Measurements from ENCODE around the gene ZNF385D.

DNA sequence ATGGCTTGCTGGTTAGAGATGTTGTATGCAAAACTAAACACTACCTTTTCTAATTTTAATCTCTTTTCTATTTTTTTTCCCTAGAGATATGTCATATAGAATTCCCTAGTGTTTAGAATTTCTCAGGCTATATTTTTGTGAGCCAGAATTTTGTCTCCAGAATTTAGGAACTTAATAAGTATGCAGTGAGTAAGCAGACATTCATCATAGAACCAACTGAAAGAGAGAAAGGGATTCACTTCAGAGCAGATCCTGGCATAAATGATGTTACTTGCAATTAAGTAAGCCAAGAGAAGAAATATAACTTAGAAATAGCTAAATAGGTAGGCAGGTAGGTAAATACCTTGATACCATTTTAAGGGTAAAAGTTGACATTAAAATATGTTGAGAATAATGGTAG, 288.9 kb downstream of the ZNF385D start:
- TF ChIP-seq, protein P1, sequence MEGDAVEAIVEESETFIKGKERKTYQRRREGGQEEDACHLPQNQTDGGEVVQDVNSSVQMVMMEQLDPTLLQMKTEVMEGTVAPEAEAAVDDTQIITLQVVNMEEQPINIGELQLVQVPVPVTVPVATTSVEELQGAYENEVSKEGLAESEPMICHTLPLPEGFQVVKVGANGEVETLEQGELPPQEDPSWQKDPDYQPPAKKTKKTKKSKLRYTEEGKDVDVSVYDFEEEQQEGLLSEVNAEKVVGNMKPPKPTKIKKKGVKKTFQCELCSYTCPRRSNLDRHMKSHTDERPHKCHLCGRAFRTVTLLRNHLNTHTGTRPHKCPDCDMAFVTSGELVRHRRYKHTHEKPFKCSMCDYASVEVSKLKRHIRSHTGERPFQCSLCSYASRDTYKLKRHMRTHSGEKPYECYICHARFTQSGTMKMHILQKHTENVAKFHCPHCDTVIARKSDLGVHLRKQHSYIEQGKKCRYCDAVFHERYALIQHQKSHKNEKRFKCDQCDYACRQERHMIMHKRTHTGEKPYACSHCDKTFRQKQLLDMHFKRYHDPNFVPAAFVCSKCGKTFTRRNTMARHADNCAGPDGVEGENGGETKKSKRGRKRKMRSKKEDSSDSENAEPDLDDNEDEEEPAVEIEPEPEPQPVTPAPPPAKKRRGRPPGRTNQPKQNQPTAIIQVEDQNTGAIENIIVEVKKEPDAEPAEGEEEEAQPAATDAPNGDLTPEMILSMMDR (conservative IDR thresholded peaks at IDR 0.05; ENCODE audit: low read depth, low read length), result no peak
- TF ChIP-seq EZH2 (IDR thresholded peaks at IDR 0.05; ENCODE audit: low read length, unreplicated experiment), result no peak

Data from PC-3 (cell line).